HEK293 (cell line): ENCODE results near the gene OCIAD1.
"Not testable (repeated sequence)": the region's sequence is repeated elsewhere in the genome, so short reads cannot be mapped to it uniquely, and the experiment has no call there.

ENCODE experiments used
- CTCF ChIP-seq: fragments of 450-650 bp; formaldehyde crosslinking; IDR thresholded peaks from 2 replicates; pipeline ENCODE4 v1.5.1; 2016; ENCODE audit warnings: missing biosample characterization, missing genetic modification characterization
- PRDM10 ChIP-seq: fragments of 450-650 bp; formaldehyde crosslinking; IDR thresholded peaks from 2 replicates; pipeline ENCODE4 v1.5.1; 2016; ENCODE audit warnings: missing biosample characterization, missing genetic modification characterization
- ZBTB1 ChIP-seq: fragments of 450-650 bp; formaldehyde crosslinking; IDR thresholded peaks from 2 replicates; pipeline ENCODE4 v1.5.1; 2016; ENCODE audit warnings: missing biosample characterization, missing genetic modification characterization
- ZBTB21 ChIP-seq: fragments of 450-650 bp; formaldehyde crosslinking; IDR thresholded peaks from 2 replicates; pipeline ENCODE4 v1.5.1; 2017; ENCODE audit warnings: missing biosample characterization, missing genetic modification characterization
- ZNF112 ChIP-seq: fragments of 450-650 bp; formaldehyde crosslinking; IDR thresholded peaks from 2 replicates; pipeline ENCODE4 v1.5.0; 2017; ENCODE audit warnings: missing biosample characterization, missing genetic modification characterization
- ZNF311 ChIP-seq: fragments of 450-650 bp; formaldehyde crosslinking; IDR thresholded peaks from 2 replicates; pipeline ENCODE4 v1.5.1; 2017; ENCODE audit warnings: missing biosample characterization, missing genetic modification characterization, borderline replicate concordance
- ZNF423 ChIP-seq: fragments of 450-650 bp; formaldehyde crosslinking; IDR thresholded peaks from 2 replicates; pipeline ENCODE4 v1.5.1; 2016; ENCODE audit warnings: missing biosample characterization, missing genetic modification characterization
- ZNF558 ChIP-seq: fragments of 450-650 bp; formaldehyde crosslinking; IDR thresholded peaks from 2 replicates; pipeline ENCODE4 v1.5.1; 2016; ENCODE audit warnings: missing biosample characterization, missing genetic modification characterization
- ZNF626 ChIP-seq: fragments of 450-650 bp; sonication (Bioruptor Pico); formaldehyde crosslinking; IDR thresholded peaks from 2 replicates; pipeline ENCODE4 v1.5.1; 2018; ENCODE audit warnings: missing biosample characterization, missing genetic modification characterization, inconsistent platforms
- ZNF658 ChIP-seq: fragments of 450-650 bp; formaldehyde crosslinking; IDR thresholded peaks from 2 replicates; pipeline ENCODE4; 2016; ENCODE audit warnings: missing biosample characterization, missing genetic modification characterization
- ZNF843 ChIP-seq: fragments of 450-650 bp; formaldehyde crosslinking; IDR thresholded peaks from 2 replicates; pipeline ENCODE4 v1.5.1; 2016; ENCODE audit warnings: missing biosample characterization, missing genetic modification characterization
- TF ChIP-seq, protein P1 (sequence below): fragments of 450-650 bp; formaldehyde crosslinking; IDR thresholded peaks from 2 replicates; pipeline ENCODE4 v1.5.1; 2016; ENCODE audit warnings: missing biosample characterization, missing genetic modification characterization
- TF ChIP-seq, protein P2 (sequence below): fragments of 450-650 bp; formaldehyde crosslinking; IDR thresholded peaks from 2 replicates; pipeline ENCODE4 v1.5.1; 2016; ENCODE audit warnings: missing biosample characterization, missing genetic modification characterization
- TF ChIP-seq, protein P3 (sequence below): fragments of 450-650 bp; formaldehyde crosslinking; IDR thresholded peaks from 2 replicates; pipeline ENCODE4 v1.5.1; 2016; ENCODE audit warnings: missing biosample characterization, missing genetic modification characterization

DNA sequence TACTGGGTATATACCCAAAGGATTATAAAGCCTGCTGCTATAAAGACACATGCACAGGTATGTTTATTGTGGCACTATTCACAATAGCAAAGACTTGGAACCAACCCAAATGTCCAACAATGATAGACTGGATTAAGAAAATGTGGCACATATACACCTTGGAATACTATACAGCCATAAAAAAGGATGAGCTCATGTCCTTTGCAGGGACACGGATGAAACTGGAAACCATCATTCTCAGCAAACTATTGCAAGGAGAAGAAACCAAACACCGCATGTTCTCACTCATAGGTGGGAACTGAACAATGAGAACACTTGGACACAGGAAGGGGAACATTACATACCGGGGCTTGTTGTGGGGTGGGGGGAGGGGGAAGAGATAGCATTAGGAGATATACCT is 58.9 kb downstream of the OCIAD1 start:
- TF ChIP-seq ZNF843 (tag by site-specific recombination); CTCF (tag by site-specific recombination); ZBTB21 (tag by site-specific recombination); ZBTB1 (tag by site-specific recombination); ZNF423; ZNF558 (tag by site-specific recombination); ZNF626; ZNF658 (tag by site-specific recombination); ZNF311 (tag by site-specific recombination); PRDM10 (tag by site-specific recombination); ZNF112: not testable (repeated sequence)
- TF ChIP-seq, protein P1, sequence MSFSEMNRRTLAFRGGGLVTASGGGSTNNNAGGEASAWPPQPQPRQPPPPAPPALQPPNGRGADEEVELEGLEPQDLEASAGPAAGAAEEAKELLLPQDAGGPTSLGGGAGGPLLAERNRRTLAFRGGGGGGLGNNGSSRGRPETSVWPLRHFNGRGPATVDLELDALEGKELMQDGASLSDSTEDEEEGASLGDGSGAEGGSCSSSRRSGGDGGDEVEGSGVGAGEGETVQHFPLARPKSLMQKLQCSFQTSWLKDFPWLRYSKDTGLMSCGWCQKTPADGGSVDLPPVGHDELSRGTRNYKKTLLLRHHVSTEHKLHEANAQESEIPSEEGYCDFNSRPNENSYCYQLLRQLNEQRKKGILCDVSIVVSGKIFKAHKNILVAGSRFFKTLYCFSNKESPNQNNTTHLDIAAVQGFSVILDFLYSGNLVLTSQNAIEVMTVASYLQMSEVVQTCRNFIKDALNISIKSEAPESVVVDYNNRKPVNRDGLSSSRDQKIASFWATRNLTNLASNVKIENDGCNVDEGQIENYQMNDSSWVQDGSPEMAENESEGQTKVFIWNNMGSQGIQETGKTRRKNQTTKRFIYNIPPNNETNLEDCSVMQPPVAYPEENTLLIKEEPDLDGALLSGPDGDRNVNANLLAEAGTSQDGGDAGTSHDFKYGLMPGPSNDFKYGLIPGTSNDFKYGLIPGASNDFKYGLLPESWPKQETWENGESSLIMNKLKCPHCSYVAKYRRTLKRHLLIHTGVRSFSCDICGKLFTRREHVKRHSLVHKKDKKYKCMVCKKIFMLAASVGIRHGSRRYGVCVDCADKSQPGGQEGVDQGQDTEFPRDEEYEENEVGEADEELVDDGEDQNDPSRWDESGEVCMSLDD: not testable (repeated sequence)
- TF ChIP-seq, protein P2, sequence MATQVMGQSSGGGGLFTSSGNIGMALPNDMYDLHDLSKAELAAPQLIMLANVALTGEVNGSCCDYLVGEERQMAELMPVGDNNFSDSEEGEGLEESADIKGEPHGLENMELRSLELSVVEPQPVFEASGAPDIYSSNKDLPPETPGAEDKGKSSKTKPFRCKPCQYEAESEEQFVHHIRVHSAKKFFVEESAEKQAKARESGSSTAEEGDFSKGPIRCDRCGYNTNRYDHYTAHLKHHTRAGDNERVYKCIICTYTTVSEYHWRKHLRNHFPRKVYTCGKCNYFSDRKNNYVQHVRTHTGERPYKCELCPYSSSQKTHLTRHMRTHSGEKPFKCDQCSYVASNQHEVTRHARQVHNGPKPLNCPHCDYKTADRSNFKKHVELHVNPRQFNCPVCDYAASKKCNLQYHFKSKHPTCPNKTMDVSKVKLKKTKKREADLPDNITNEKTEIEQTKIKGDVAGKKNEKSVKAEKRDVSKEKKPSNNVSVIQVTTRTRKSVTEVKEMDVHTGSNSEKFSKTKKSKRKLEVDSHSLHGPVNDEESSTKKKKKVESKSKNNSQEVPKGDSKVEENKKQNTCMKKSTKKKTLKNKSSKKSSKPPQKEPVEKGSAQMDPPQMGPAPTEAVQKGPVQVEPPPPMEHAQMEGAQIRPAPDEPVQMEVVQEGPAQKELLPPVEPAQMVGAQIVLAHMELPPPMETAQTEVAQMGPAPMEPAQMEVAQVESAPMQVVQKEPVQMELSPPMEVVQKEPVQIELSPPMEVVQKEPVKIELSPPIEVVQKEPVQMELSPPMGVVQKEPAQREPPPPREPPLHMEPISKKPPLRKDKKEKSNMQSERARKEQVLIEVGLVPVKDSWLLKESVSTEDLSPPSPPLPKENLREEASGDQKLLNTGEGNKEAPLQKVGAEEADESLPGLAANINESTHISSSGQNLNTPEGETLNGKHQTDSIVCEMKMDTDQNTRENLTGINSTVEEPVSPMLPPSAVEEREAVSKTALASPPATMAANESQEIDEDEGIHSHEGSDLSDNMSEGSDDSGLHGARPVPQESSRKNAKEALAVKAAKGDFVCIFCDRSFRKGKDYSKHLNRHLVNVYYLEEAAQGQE (tag by site-specific recombination): not testable (repeated sequence)
- TF ChIP-seq, protein P3, sequence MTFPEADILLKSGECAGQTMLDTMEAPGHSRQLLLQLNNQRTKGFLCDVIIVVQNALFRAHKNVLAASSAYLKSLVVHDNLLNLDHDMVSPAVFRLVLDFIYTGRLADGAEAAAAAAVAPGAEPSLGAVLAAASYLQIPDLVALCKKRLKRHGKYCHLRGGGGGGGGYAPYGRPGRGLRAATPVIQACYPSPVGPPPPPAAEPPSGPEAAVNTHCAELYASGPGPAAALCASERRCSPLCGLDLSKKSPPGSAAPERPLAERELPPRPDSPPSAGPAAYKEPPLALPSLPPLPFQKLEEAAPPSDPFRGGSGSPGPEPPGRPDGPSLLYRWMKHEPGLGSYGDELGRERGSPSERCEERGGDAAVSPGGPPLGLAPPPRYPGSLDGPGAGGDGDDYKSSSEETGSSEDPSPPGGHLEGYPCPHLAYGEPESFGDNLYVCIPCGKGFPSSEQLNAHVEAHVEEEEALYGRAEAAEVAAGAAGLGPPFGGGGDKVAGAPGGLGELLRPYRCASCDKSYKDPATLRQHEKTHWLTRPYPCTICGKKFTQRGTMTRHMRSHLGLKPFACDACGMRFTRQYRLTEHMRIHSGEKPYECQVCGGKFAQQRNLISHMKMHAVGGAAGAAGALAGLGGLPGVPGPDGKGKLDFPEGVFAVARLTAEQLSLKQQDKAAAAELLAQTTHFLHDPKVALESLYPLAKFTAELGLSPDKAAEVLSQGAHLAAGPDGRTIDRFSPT (tag by site-specific recombination): not testable (repeated sequence)
